ENCODE measurements around the gene NAA38. TPM values are rescaled to one million over a fixed set of nuclear protein-coding genes. Genes with fewer than 3 reads are reported as not detected.

Gene NAA38, protein sequence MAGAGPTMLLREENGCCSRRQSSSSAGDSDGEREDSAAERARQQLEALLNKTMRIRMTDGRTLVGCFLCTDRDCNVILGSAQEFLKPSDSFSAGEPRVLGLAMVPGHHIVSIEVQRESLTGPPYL
- 80.8 and 89.6 TPM in 2 replicates for total RNA-seq (2014; rRNA removed)
- 230 TPM for polyA plus RNA-seq (2012)

GRCh38 chr17:7856811-7857712 lies at the start of gene NAA38:
Gene NAA38, minus strand, starts transcription at chr17:7857559. Its CDS starts 96 bp downstream, at chr17:7857463.
- peak; percentile 99 for DNase-seq (ENCODE audit: low read depth)

DNA sequence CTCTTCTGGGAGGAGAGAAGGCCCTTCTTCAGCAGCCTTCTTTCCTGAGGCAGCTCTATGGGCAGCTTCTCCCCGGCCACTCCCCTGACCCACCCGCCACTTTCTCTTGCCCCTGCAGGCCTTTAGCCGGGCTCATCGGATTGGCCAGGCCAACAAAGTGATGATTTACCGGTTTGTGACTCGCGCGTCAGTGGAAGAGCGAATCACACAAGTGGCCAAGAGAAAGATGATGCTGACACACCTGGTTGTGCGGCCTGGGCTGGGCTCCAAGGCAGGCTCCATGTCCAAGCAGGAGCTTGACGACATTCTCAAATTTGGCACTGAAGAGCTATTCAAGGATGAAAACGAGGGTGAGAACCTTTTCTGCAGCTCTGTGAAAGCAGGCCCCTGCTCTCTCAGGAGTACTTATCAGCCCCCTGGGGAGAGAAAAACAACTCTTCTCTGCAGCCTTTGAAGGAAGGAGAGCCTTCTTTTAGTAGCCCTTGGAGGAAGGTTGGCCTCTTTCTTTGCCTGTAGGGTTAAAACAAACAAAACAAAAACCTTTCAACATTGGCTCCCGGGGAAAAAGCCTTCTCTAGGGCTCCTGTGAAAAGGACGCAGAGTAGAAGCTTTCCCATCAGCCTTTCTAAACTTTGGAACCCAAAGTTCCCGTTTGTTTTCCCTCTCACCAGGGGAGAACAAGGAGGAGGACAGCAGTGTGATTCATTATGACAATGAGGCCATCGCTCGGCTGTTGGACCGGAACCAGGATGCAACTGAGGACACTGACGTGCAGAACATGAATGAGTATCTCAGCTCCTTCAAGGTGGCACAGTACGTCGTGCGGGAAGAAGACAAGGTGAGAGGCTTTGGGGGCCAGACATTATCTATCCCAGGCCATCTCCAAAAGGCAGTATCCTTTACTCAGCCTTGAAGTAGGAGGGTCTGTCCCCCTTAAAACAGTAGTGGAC lies 46.1 kb upstream of the NAA38 start:
- no peak for DNase-seq (ENCODE audit: low read depth)

GRCh38 chr17:7897773-7898172 lies 40.4 kb upstream of the NAA38 start:
- peak; percentile 55 for DNase-seq (ENCODE audit: low read depth)

GRCh38 chr17:7897090-7897489 lies 39.7 kb upstream of the NAA38 start:
- DNase-seq (ENCODE audit: low read depth) = no peak

GRCh38 chr17:7894866-7895265 lies 37.5 kb upstream of the NAA38 start:
- DNase-seq (ENCODE audit: low read depth) = no peak

DNA sequence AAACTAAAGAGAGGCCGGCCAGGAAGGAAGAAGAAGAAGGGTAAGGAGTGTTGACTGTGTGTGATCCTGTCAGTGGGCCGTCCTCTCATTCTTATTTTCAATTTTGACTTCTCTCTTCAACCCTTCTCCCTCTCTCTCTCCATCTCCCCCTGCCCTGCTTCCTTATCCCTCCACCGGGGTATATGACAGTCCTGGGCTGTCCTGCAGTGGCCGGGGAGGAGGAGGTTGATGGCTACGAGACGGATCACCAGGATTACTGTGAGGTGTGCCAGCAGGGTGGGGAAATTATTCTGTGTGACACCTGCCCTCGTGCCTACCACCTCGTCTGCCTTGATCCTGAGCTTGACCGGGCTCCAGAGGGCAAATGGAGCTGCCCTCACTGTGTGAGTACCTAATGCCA lies 36.9 kb upstream of the NAA38 start:
- DNase-seq (ENCODE audit: low read depth) = no peak

DNA sequence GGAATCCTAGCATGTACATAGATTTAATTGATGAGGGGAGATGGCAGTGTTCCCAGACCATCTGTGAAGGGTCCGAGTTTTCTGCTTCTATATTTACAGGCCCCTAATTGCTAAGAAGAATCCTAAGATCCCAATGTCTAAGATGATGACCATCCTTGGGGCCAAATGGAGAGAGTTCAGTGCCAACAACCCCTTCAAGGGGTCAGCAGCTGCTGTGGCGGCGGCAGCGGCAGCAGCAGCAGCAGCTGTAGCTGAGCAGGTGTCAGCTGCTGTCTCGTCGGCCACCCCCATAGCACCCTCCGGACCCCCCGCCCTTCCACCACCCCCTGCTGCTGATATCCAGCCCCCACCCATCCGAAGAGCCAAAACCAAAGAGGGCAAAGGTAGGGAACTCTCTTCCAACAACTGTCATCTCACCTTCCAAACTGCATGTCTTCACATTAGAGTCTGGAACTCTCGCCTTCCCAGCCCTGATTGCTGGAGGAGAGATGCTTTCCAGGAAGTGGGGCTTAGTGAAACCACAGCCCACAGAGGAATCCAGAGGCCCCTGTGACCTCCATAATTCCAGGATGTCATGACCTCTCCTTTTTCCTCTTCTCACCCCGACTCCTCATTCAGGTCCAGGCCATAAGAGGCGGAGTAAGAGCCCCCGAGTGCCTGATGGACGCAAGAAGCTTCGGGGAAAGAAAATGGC lies 36.0 kb upstream of the NAA38 start:
- peak; percentile 78 for DNase-seq (ENCODE audit: low read depth)

- peak; percentile 96 for DNase-seq (ENCODE audit: low read depth)
Measured at GRCh38 chr17:7889166-7889955, 32.0 kb upstream of the NAA38 start.

DNA sequence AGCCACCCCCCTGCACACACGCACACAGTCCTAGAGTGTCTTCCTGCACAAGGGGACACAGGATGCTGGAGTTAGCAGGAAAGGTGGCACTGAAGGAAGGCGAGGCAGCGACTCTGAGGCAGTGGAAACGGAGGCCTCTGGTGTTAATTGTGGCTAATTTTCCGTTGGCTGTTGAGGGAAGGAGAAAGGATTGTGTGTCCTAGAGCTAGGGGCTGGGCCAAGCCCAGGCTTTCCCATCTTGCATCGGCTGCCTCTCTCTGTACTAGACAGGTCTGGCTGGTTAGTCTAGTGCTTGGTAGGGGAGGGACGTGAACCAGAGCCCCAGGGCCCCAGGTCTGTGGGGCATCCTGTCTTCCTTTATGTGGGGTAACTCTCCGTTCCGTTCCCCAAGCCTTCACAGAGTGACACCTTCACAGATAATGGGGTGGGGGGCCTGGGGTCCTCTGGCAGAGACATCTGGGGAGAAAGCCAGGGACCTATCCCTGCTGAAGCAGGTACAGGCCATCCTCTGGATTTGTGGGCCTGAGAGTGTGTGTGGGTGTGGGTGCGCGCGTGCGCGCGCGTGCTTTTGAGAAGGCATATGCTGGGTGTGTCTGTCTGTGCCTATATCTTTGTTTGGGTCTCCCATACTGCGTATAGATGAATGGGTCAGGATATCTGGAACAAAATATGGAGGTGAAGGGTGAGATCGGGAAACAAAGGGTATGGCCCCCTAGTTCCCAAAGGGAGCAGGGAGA lies 31.0 kb upstream of the NAA38 start, which contains the start of gene CHD3:
TSS of gene CHD3 (plus strand) at position 606 of the 737 bp plus-strand sequence. CDS start 212 bp downstream, outside the sequence.
- no peak for DNase-seq (ENCODE audit: low read depth)

DNA sequence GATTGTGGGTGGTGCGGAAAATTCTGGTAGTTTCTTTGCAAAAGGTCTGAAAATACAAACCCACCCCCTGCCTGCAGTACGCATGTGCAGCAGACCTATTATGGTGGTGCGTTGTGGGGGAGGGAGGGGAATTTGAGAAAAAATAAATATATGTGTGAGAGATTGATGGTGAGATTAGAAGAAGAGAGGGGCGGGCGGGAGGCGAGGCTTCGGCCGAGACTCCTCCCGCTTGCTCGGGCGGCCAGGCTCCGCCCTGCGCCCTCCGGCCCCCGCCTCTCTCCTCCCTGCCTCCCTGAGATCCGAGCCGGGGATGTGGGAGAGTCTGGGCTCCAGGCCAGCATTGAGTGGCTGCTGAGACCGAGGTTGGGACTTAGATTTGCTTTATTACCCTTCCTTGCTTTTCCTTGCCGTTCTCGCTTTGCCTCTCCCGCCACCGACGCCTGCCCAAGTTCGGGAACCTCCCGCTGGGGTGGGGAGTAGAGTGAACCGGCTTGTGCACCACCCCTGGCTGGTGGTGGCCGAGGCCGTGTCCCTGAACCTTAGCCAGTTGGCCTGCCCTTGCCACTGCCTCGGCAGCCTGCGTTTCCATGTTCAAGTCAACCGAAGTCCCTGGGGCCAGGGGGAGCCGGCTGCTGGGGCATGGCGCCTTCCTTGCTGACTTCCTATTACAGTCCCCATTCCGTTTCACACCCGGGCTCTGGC lies 30.3 kb upstream of the NAA38 start:
- DNase-seq (ENCODE audit: low read depth) = peak; percentile 95

DNA sequence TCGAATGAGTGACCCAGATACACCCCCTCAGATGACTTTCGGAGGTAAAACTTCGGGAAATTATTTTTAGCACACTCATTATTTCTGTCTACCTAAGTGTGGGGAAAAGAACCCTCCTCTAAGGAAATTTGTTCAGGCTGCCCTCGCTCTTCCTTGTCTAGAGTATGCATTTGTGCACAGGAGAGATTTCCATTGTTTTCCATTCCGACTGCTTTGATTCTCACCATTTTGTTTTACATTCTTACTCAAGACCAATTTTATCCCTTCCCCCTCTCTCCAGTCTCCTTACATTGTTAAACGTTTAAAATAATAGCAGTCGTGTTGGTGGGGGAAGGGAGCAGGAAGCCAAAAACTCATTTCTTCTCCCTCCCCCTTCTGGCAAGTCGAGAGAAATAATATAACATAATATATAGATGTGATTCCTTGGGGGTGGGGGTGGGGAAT lies 29.7 kb upstream of the NAA38 start:
- DNase-seq (ENCODE audit: low read depth) = no peak

DNA sequence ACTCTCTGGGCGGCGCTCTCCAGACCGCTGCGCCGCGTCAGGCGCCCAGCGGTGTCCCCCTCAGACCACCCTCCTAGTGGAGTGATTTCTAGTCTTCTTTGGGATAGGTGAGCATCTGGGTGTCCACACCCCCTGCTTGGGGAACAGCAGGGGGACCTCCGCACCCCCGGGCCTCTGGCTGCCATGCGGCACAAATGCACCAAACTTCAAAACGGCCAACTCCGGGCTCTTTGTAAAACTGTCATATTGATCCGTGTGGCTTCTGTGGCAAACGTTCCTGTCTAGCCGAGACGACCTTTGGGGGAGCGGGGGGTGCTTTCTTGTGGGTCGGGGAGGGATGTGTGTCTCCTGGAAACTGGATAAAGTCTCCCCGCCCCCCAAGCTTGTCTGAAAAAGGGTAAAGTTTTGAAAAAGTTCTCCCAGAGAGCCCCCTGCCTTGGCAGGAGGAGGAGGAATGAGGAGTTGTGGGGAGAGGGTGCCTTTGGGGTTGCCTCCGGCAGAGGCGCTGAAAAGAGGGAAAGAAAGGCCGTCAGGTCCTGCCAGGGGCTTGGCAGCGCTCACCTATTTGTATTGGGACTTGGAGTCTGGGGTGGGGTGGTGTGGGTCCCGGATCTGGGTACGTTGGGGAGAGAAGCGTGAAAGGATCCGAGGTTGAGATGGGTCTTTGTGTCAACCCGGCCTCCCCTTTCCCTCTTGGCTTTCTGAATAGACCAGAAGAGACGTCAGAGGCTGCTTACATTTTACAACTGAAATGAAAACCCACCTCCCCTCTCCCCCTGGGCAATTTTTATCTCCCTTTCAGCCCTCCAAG lies 29.1 kb upstream of the NAA38 start:
- peak; percentile 25 for DNase-seq (ENCODE audit: low read depth)

DNA sequence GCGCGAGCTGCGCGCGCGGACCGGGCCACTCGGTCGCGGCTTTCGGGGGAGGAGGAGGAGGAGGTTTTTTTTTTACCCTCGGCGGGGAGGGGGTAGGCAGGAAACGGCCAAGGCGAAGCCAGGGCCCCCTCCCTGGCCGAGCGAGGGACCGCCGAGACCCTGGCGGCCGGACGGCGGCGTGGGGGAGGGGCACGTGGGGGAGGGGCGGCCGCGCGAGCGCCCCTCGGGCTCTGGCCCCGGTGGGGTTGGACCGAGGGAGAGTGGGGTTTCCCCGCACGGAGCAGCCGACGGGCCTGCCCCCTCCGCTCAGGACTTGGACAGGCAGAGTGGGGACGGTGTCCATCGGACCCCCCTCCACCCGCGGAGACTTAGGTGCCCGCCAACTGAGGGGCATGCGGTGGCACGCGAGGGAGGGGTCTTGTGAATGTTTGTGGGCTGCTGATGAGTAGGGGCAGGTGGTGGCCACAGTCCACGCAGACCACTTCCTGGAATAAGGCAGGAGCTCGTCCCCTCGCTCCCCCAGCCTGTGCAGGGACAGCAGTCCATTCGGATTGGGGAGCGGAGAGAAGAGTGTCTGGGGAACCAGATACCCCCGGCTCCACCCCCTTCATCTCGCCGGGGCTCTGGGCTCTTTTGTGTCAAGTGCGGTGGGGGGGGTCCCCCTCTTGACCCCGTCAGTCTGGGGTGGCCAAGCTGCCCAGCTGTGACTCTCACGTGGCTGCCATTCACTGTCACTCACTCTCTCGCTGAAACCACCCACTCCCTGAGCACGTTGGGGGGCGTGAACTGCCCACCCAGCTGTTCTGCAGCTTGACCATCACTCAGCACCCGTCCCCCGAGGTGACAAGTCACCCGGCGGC lies 28.2 kb upstream of the NAA38 start:
- DNase-seq (ENCODE audit: low read depth) = peak; percentile 88

- DNase-seq (ENCODE audit: low read depth) = no peak
Measured at GRCh38 chr17:7884581-7885366, 27.4 kb upstream of the NAA38 start.

DNA sequence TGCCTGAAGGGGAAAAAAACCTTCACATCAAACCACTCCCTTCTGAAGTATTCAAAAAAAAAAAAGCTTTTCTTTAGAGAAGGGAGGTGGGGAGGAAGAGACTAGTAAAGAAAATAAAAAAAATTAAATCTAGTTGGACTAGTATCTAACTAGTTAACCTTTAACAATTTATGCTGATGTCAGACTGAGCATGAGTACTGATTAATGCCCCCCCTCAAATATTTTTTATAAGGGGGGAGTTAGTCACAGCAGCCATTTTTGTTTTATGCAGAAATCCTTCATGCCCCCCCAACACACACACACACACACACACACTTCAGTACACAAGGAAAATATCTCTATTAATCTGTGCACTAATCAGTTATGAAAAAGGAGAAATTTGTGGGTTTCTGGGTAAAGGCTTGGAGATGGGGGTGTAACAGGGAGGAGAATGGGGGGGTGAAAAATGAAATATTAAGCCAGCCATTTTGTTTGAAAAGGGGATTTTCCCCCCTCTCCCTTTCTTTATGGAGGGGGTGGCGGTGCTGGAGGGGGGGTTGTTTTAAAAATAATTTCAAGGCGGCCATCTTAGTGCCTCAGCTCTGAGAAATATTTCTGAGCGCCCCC lies 26.5 kb upstream of the NAA38 start:
- peak; percentile 45 for DNase-seq (ENCODE audit: low read depth)

DNA sequence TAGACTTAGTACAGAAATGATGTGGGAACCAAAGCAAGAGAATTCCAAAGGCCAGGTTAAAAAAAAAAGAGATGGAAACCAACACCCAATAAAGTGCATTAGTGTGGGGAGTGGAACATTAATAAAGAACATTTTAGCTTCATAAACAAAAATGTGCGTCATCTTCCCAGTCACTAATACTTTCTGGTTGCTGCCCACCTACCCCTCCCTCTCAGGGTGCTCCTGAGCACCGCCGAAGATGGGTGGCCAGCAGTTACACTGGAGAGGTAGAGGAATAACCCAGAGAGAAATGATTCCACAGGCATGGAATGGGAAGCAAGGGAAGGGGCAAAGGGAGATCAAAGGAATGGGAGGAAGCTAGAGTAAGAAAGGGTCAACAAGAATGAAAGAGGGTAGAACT lies 25.3 kb upstream of the NAA38 start:
- DNase-seq (ENCODE audit: low read depth) = no peak

Measured in LHCN-M2 (cell line).